Osteoblast (primary cell): ENCODE measurements around the gene LRRC1. TPM values are rescaled to one million over a fixed set of nuclear protein-coding genes. Genes with fewer than 3 reads are reported as not detected.

Experiments
- DNase-seq: peaks from one replicate; pipeline ENCODE4 v3.0.0; 2011; ENCODE audit warnings: low spot score, mixed read lengths; ENCODE audit not compliant: insufficient read length; ENCODE audit errors: missing footprints
- H2AFZ ChIP-seq: 2 replicates; pipeline ENCODE4 v1.6.0; 2011; ENCODE audit warnings: mild to moderate bottlenecking, low read length
- H3K27ac ChIP-seq: 2 replicates; pipeline ENCODE4 v1.5.1; 2011; ENCODE audit warnings: mild to moderate bottlenecking, low read depth, low read length, moderate library complexity
- H3K27me3 ChIP-seq: 2 replicates; pipeline ENCODE4 v1.6.0; 2012; ENCODE audit warnings: mild to moderate bottlenecking, control low read depth, inconsistent platforms, low read length, moderate library complexity; ENCODE audit not compliant: insufficient read depth
- H3K36me3 ChIP-seq: 2 replicates; pipeline ENCODE4 v1.5.1; 2011; ENCODE audit warnings: mild to moderate bottlenecking, low read length, control low read depth, moderate library complexity; ENCODE audit not compliant: insufficient read depth
- H3K4me1 ChIP-seq: 2 replicates; pipeline ENCODE4 v1.5.1; 2011; ENCODE audit warnings: mild to moderate bottlenecking, low read length, control low read depth, moderate library complexity; ENCODE audit not compliant: insufficient read depth
- H3K4me2 ChIP-seq: 2 replicates; pipeline ENCODE4 v1.6.0; 2011; ENCODE audit warnings: mild to moderate bottlenecking, low read length; ENCODE audit not compliant: insufficient read depth
- H3K4me3 ChIP-seq: fragments of 200-600 bp; sonication (generic); 3 replicates; pipeline ENCODE4 v1.5.1; 2012; ENCODE audit warnings: mild to moderate bottlenecking, low read length, inconsistent platforms; ENCODE audit not compliant: insufficient read depth
- H3K79me2 ChIP-seq: 2 replicates; pipeline ENCODE4 v1.6.0; 2012; ENCODE audit warnings: mild to moderate bottlenecking, low read length, control low read depth, inconsistent platforms; ENCODE audit not compliant: insufficient read depth
- H3K9me3 ChIP-seq: 2 replicates; pipeline ENCODE4 v1.5.1; 2011; ENCODE audit warnings: low read depth, low read length, control low read depth
- H4K20me1 ChIP-seq: 2 replicates; pipeline ENCODE4 v1.6.0; 2012; ENCODE audit warnings: mild to moderate bottlenecking, low read length, control low read depth; ENCODE audit not compliant: insufficient read depth
- total RNA-seq: library from RNA; depleted of rRNA; stranded (reverse); fragments of >200 nt; gene quantifications from 2 replicates; pipeline ENCODE4 v1.2.3, GENCODE V29; 2012
- TF ChIP-seq, protein P1 (sequence below): IDR thresholded peaks from 2 replicates; pipeline ENCODE4 v1.5.1; 2011; ENCODE audit warnings: mild to moderate bottlenecking, low read depth, low read length, moderate library complexity; ENCODE audit errors: extremely low read depth

LRRC1 gene
- total RNA-seq, 1 donor = 7.2 TPM

DNA sequence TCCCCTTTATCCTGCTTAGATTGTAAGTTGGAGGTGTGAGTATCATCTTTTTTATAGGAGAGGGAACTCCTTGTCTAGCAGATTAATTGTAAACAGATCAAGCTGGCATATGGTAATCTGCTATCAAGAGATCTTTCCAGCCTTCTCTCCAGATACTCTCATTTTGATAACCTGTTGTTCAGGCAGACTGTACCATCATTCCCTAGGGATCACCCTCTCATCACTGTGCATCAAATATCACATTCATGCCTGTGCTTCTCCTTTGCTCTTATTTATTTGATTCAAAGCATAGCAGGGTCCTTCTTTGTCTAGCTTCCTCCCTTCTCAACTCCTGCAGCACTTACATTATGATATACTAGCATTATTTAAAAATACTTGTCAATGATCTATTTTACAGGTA, 73.8 kb downstream of the LRRC1 start:
- Histone ChIP-seq H3K36me3 (no peaks in the 10 kb centered on the region), H3K4me1 (no peaks in the 10 kb centered on the region), H3K4me3 (no peak overlapping the region), H3K79me2 (no peaks in the 10 kb centered on the region), H3K4me2 (no peak overlapping the region), H2AFZ (no peak overlapping the region), H3K27ac (no peak overlapping the region), H4K20me1 (no peaks in the 10 kb centered on the region), H3K9me3 (no peaks in the 10 kb centered on the region), H3K27me3 (no peaks in the 10 kb centered on the region)
- TF ChIP-seq, protein P1, sequence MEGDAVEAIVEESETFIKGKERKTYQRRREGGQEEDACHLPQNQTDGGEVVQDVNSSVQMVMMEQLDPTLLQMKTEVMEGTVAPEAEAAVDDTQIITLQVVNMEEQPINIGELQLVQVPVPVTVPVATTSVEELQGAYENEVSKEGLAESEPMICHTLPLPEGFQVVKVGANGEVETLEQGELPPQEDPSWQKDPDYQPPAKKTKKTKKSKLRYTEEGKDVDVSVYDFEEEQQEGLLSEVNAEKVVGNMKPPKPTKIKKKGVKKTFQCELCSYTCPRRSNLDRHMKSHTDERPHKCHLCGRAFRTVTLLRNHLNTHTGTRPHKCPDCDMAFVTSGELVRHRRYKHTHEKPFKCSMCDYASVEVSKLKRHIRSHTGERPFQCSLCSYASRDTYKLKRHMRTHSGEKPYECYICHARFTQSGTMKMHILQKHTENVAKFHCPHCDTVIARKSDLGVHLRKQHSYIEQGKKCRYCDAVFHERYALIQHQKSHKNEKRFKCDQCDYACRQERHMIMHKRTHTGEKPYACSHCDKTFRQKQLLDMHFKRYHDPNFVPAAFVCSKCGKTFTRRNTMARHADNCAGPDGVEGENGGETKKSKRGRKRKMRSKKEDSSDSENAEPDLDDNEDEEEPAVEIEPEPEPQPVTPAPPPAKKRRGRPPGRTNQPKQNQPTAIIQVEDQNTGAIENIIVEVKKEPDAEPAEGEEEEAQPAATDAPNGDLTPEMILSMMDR = no peak
- DNase-seq = no peak

DNA sequence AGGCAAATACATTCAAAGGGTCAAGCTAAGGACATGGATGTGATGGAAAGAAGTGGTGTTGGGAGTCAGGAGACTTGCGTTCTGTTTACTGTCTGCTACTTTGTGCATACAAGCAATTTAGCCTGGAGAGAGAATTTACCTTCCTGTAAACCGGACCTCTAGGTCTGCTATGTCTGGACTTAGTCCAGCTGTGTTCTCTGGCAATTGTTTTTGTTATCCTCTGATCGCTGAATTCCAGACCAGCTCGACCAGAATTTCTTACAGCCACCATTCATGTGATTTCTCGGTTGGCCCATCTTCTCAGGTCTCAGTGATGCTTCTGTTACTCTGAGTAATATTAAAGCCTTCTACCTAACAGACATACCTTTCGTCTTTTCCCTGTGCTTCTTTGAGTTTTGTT, 75.2 kb downstream of the LRRC1 start:
- no peaks in the 10 kb centered on the region for H3K4me1 ChIP-seq
- no peak overlapping the region for H3K27ac ChIP-seq
- no peaks in the 10 kb centered on the region for H3K36me3 ChIP-seq
- H3K9me3 ChIP-seq = no peaks in the 10 kb centered on the region
- H3K4me2 ChIP-seq = no peak overlapping the region
- TF ChIP-seq, protein P1 = no peak
- no peaks in the 10 kb centered on the region for H4K20me1 ChIP-seq
- no peak for DNase-seq
- no peak overlapping the region for H2AFZ ChIP-seq
- H3K79me2 ChIP-seq = no peaks in the 10 kb centered on the region
- no peaks in the 10 kb centered on the region for H3K27me3 ChIP-seq
- no peak overlapping the region for H3K4me3 ChIP-seq

DNA sequence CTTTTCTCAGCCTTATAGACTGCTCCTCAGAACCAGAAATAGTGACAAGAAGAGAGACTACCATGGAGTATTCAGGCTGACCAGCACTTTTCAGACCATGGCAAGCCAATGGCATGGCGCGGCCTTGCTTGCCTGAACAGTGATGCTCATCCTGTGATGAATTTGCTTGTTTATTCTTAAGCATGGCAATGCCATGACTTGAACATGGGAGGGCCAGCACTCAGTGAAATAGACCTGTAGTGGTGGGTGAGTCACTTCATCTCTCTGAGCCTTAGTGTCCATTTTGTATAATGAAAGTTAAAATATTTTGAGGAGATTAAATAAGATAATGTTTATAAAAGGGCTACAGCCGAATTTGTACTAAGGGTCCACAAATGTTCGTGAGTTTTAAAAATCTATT, 79.1 kb downstream of the LRRC1 start:
- H3K4me3 ChIP-seq = no peak overlapping the region
- H3K79me2 ChIP-seq = no peaks in the 10 kb centered on the region
- H3K4me2 ChIP-seq = no peak overlapping the region
- no peaks in the 10 kb centered on the region for H4K20me1 ChIP-seq
- no peaks in the 10 kb centered on the region for H3K9me3 ChIP-seq
- H3K27me3 ChIP-seq = no peaks in the 10 kb centered on the region
- TF ChIP-seq, protein P1 = no peak
- no peak overlapping the region for H3K27ac ChIP-seq
- no peak overlapping the region for H2AFZ ChIP-seq
- no peaks in the 10 kb centered on the region for H3K36me3 ChIP-seq
- no peaks in the 10 kb centered on the region for H3K4me1 ChIP-seq
- DNase-seq = no peak

DNA sequence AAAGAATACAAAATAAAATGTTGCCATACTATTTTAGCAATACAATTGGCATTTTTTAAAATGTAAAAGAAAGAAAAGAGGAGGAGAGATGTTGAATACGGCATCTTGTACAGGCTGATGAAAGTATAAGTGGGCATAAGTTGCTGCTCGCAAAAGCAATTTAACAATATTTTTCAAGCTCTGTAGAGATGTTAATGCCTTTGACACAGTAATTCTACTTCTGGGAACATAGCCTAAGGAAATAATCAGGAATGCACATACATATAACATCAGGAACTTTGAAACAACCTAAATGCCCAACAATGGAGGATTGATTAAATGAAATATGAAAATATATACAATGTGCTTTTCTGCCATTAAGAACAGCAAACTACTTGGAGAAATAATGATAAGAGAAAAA, 80.2 kb downstream of the LRRC1 start:
- Histone ChIP-seq H2AFZ (no peak overlapping the region), H4K20me1 (no peaks in the 10 kb centered on the region), H3K4me2 (no peak overlapping the region), H3K36me3 (no peaks in the 10 kb centered on the region), H3K27me3 (no peaks in the 10 kb centered on the region), H3K27ac (no peak overlapping the region), H3K4me1 (no peaks in the 10 kb centered on the region), H3K9me3 (no peaks in the 10 kb centered on the region), H3K79me2 (no peaks in the 10 kb centered on the region), H3K4me3 (no peak overlapping the region)
- no peak for DNase-seq
- TF ChIP-seq, protein P1 = no peak
